HCT116 (cell line): ENCODE results near the gene TRIM69. TPM values are rescaled to one million over a fixed set of nuclear protein-coding genes. Genes with fewer than 3 reads are reported as not detected.
"Not testable (repeated sequence)": the region's sequence is repeated elsewhere in the genome, so short reads cannot be mapped to it uniquely, and the experiment has no call there.

Source experiments
- ATAC-seq: fragments of 200-7000 bp; cut with Tn5 transposase; 2 replicates; pipeline ENCODE4 v1.9.1; 2020; ENCODE audit warnings: mild to moderate bottlenecking, moderate library complexity
- Bru-seq: library from RNA; stranded (reverse); fragments of 400-500 nt; gene quantifications from one replicate; lab custom pipeline; 2021; lab: Mats Ljungman, UMichigan
- BruChase-seq, 2 experiments: library from RNA; stranded (reverse); fragments of 400-500 nt; gene quantifications; one replicate each; lab custom pipeline; 2021; lab: Mats Ljungman, UMichigan
- BruUV-seq: library from RNA; stranded (reverse); fragments of 400-500 nt; replicated peaks from 2 replicates; lab custom pipeline; 2021; lab: Mats Ljungman, UMichigan
- CTCF ChIA-PET: fragments of 300-600 bp; sonication (Branson Sonifier 250); formaldehyde crosslinking; loops from one replicate; lab custom pipeline; 2021; ENCODE audit warnings: antibody characterized with exemption; lab: Charles Lee
- POLR2A ChIA-PET: fragments of 300-600, 350-600 bp; sonication (Branson Sonifier 250); formaldehyde crosslinking; loops from one replicate; lab custom pipeline; 2021; ENCODE audit warnings: antibody characterized with exemption; lab: Charles Lee
- RAD21 ChIA-PET, 2 experiments: fragments of 300-600 bp; sonication (Branson Sonifier 250); formaldehyde crosslinking; loops; one replicate each; lab custom pipeline; 2023; ENCODE audit warnings: low total read pairs in 2 of 2; ENCODE audit not compliant: uncharacterized antibody in 2 of 2, unreplicated experiment in 2 of 2, low non-redundant PET in 1 of 2; lab: Charles Lee
- DNase-seq: peaks from one replicate; pipeline ENCODE4 v3.0.0-alpha.2; 2010; ENCODE audit warnings: low read depth, low spot score
- H2AFZ ChIP-seq: fragments of 200-600 bp; shearing (Covaris generic), sonication (generic); 2 replicates; pipeline ENCODE4 v1.6.1; 2017; ENCODE audit warnings: low read depth, mixed run types, mixed read lengths, antibody characterized with exemption, low read length; ENCODE audit not compliant: poor library complexity, severe bottlenecking
- H3K27ac ChIP-seq: 2 replicates; pipeline ENCODE4 v1.5.1; 2012; ENCODE audit warnings: low read depth, low read length
- H3K27me3 ChIP-seq: fragments of 200-600 bp; sonication (generic); 2 replicates; pipeline ENCODE4 v1.6.1; 2016; ENCODE audit warnings: mixed run types, low read length, mixed read lengths; ENCODE audit not compliant: insufficient read depth
- H3K36me3 ChIP-seq, 2 experiments: fragments of 200-500 bp in 1 of 2; fragments of 200-600 bp in 1 of 2; sonication (Bioruptor generic) in 1 of 2; sonication (generic) in 1 of 2; 2 replicates each; pipeline versions ENCODE4 v1.5.1 to v1.6.1; 2014 to 2016; ENCODE audit warnings: low read length in 2 of 2, inconsistent platforms in 1 of 2, mixed read lengths in 1 of 2, mixed run types in 1 of 2; ENCODE audit not compliant: insufficient read depth in 2 of 2, control insufficient read depth in 1 of 2
- H3K4me1 ChIP-seq, 2 experiments: fragments of 200-600 bp in 1 of 2; sonication (generic) in 1 of 2; 2 replicates each; pipeline versions ENCODE4 v1.5.1 to v1.6.1; 2012 to 2017; ENCODE audit warnings: low read length in 2 of 2, inconsistent platforms in 1 of 2, mild to moderate bottlenecking in 1 of 2, mixed read lengths in 1 of 2, mixed run types in 1 of 2, moderate library complexity in 1 of 2; ENCODE audit not compliant: insufficient read depth in 2 of 2, control insufficient read depth in 1 of 2
- H3K4me2 ChIP-seq: fragments of 200-600 bp; sonication (generic); 2 replicates; pipeline ENCODE4 v1.6.1; 2017; ENCODE audit warnings: mixed run types, low read length, mixed read lengths
- H3K4me3 ChIP-seq, 2 experiments: fragments of 200-600 bp in 1 of 2; sonication (generic) in 1 of 2; replicated peaks in 1 of 2; 2 replicates each; pipeline ENCODE4 v1.5.1; 2011 to 2016; ENCODE audit warnings: low read length in 2 of 2, control low read depth in 1 of 2, low read depth in 1 of 2, mild to moderate bottlenecking in 1 of 2, mixed read lengths in 1 of 2, mixed run types in 1 of 2
- H3K79me2 ChIP-seq: fragments of 200-600 bp; sonication (generic); 2 replicates; pipeline ENCODE4 v1.6.1; 2017; ENCODE audit warnings: mild to moderate bottlenecking, mixed run types, low read length, moderate library complexity, mixed read lengths; ENCODE audit not compliant: insufficient read depth
- H3K9ac ChIP-seq: fragments of 200-600 bp; sonication (generic); 2 replicates; pipeline ENCODE4 v1.6.1; 2016; ENCODE audit warnings: low read length, mixed read lengths
- H3K9me2 ChIP-seq: fragments of 200-600 bp; sonication (generic), shearing (Covaris generic); 2 replicates; pipeline ENCODE4 v1.6.1; 2017; ENCODE audit warnings: mixed run types, mild to moderate bottlenecking, moderate library complexity; ENCODE audit not compliant: insufficient read depth
- H3K9me3 ChIP-seq, 2 experiments: fragments of 200-500 bp in 1 of 2; fragments of 200-600 bp in 1 of 2; sonication (Bioruptor generic) in 1 of 2; sonication (generic) in 1 of 2; 2 replicates each; pipeline ENCODE4 v1.6.1; 2014 to 2017; ENCODE audit warnings: low read length in 2 of 2, mixed read lengths in 2 of 2, inconsistent platforms in 1 of 2, low read depth in 1 of 2, mild to moderate bottlenecking in 1 of 2, mixed run types in 1 of 2, moderate library complexity in 1 of 2; ENCODE audit not compliant: control insufficient read depth in 1 of 2, insufficient read depth in 1 of 2
- H4K20me1 ChIP-seq: fragments of 200-600 bp; sonication (generic), shearing (Covaris generic); 2 replicates; pipeline ENCODE4 v1.6.1; 2017; ENCODE audit warnings: mixed run types, mild to moderate bottlenecking, moderate library complexity; ENCODE audit not compliant: insufficient read depth
- ELF1 ChIP-seq: IDR thresholded peaks from 2 replicates; pipeline ENCODE4 v1.6.1; 2012; ENCODE audit warnings: low read depth, borderline replicate concordance
- POLR2AphosphoS5 ChIP-seq: IDR thresholded peaks from 2 replicates; pipeline ENCODE4 v1.6.1; 2011; ENCODE audit warnings: mild to moderate bottlenecking, low read depth, low read length, moderate library complexity
- YY1 ChIP-seq: IDR thresholded peaks from 2 replicates; pipeline ENCODE4 v1.6.1; 2011; ENCODE audit warnings: low read length, low read depth, moderate library complexity, mild to moderate bottlenecking; ENCODE audit not compliant: insufficient replicate concordance; ENCODE audit errors: extremely low read depth
- ZNF274 ChIP-seq: fragments of 200-500 bp; sonication (Bioruptor generic); IDR thresholded peaks from 2 replicates; pipeline ENCODE4 v1.6.1; 2014; ENCODE audit warnings: mild to moderate bottlenecking, low read depth, low read length, inconsistent platforms
- intact Hi-C: fragments of 100-400 bp; cut with micrococcal nuclease; formaldehyde crosslinking; loops from 2 replicates; pipeline ENCODE4 v1.10.0; 2022
- long read RNA-seq: library from polyadenylated mRNA; unstranded; transcript quantifications from one replicate; pipeline ENCODE4 v2.0.0, GENCODE V29; 2021; ENCODE audit not compliant: unreplicated experiment
- polyA plus RNA-seq: library from polyadenylated mRNA; unstranded; fragments of >200 nt; gene quantifications from 2 replicates; pipeline ENCODE4 v1.2.1, GENCODE V29; 2012; ENCODE audit warnings: missing spikeins
- total RNA-seq: library from RNA; stranded (reverse); gene quantifications from one replicate; pipeline ENCODE4 v1.2.1, GENCODE V29; 2021; ENCODE audit not compliant: unreplicated experiment

Gene TRIM69, protein sequence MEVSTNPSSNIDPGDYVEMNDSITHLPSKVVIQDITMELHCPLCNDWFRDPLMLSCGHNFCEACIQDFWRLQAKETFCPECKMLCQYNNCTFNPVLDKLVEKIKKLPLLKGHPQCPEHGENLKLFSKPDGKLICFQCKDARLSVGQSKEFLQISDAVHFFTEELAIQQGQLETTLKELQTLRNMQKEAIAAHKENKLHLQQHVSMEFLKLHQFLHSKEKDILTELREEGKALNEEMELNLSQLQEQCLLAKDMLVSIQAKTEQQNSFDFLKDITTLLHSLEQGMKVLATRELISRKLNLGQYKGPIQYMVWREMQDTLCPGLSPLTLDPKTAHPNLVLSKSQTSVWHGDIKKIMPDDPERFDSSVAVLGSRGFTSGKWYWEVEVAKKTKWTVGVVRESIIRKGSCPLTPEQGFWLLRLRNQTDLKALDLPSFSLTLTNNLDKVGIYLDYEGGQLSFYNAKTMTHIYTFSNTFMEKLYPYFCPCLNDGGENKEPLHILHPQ
- total RNA-seq: 13.0 TPM
- 11.3 and 15.9 TPM in 2 replicates for polyA plus RNA-seq
- Bru-seq, nascent RNA: percentile 37 among the genes with signal in this experiment
- percentile 43 among the genes with signal in this experiment for BruChase-seq, experiment 1, labeled RNA remaining after a 6-hour chase
- percentile 46 among the genes with signal in this experiment for BruChase-seq, experiment 2, labeled RNA remaining after a 2-hour chase
- long read RNA-seq, transcript TRIM69-207 (2 exons, 3,190 nt): major isoform, 9 of 12 reads
- long read RNA-seq, partial matches to known transcripts: 0 of 12 reads
- long read RNA-seq, other reads (novel, unspliced or antisense): 3 of 12 reads

DNA sequence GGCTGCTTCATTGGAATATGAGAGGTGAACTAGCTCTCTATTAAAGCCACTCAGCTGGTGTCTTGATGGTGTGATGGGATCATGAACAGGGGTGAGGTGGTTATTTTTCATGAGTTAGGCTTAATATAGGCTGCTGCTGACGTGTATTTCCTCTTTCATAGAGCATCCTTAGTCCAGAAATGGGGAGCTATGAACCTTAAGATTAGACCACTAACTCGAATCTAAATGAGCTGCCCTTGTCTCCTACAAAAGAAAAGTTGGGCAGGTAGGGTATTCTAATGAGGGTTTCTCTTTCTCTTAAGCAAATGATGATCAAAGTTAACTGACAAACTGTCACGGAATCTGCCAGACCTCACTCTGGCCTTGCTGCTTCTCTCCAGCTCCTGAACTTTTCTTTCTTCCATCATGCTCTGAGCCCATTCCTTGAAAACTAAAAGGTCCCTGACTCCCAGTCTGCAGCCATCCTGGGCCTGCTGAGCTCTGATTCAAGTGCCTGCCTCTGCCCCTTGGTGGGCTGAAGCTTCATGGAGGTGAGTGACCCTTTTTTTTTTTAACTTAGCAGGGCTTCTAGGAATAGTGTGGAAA is at the start of gene TRIM69:
Gene TRIM69 (plus strand): TSS at position 348 of the 585 bp plus-strand sequence. CDS start 177 bp downstream, at position 525.
- H2AFZ ChIP-seq: no peak within 1 kb of the TSS
- H3K4me1 ChIP-seq: no peaks in the 10 kb centered on the region
- CTCF ChIA-PET: interaction anchor here (0.7 to 4.0 kb wide), 10 partner anchors 9 to 157 kb away, joined by 3 to 39 read pairs (median 9); partner anchors contain the start of gene SPG11
- no peaks in the 10 kb centered on the region for H3K9me3 ChIP-seq
- H3K79me2 ChIP-seq: no peaks in the 10 kb centered on the region
- DNase-seq: no peak
- no peak within 1 kb of the TSS for H3K9ac ChIP-seq
- H3K9me2 ChIP-seq: no peaks in the 10 kb centered on the region
- peaks cover 0 to 4% of the 10 kb centered on the region in 2 experiments; a peak in 2 of 4 replicates for H3K36me3 ChIP-seq
- no peak within 1 kb of the TSS for H3K4me3 ChIP-seq
- H3K27ac ChIP-seq: no peak within 1 kb of the TSS
- H3K27me3 ChIP-seq: no peaks in the 10 kb centered on the region
- H3K4me2 ChIP-seq: no peak within 1 kb of the TSS
- ATAC-seq: no peak
- POLR2A ChIA-PET: interaction anchor here (0.9 to 3.8 kb wide), 5 partner anchors 8 to 73 kb away, joined by 3 to 28 read pairs (median 7); partner anchors contain the start of genes B2M, PATL2 and SPG11
- RAD21 ChIA-PET: interaction anchor here in 1 of 2 experiments (1.3 to 4.0 kb wide), 3 partner anchors 23 to 152 kb away, joined by 3 to 16 read pairs (median 6); partner anchors contain the start of gene SPG11
- no TSS peak for BruUV-seq
- TF ChIP-seq ELF1: no peak
- TF ChIP-seq YY1: no peak
- no peak for TF ChIP-seq POLR2AphosphoS5
- no peak for TF ChIP-seq ZNF274
- TF ChIP-seq, all 23 proteins: peak for 0
- intact Hi-C loops: no loop called here
- H4K20me1 ChIP-seq: no peaks in the 10 kb centered on the region

DNA sequence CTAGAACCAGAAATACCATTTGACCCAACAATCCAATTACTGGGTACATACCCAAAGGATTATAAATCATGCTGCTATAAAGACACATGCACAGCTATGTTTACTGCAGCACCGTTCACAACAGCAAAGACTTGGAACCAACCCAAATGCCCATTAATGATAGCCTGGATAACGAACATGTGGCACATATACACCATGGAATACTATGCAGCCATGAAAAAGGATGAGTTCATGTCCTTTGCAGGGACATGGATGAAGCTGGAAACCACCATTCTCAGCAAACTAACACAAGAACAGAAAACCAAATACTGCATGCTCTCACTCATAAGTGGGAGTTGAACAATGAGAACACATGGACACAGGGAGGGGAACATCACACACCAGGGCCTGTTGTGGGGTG is 47.0 kb upstream of the TRIM69 start:
- H2AFZ ChIP-seq, intact Hi-C loops, CTCF ChIA-PET, H3K36me3 ChIP-seq, H3K27me3 ChIP-seq, H3K79me2 ChIP-seq, H3K4me3 ChIP-seq, H3K4me1 ChIP-seq, RAD21 ChIA-PET, POLR2A ChIA-PET, DNase-seq, BruUV-seq, H4K20me1 ChIP-seq, H3K9me2 ChIP-seq, H3K9me3 ChIP-seq, H3K4me2 ChIP-seq, H3K9ac ChIP-seq, H3K27ac ChIP-seq, ATAC-seq: not testable (repeated sequence)

DNA sequence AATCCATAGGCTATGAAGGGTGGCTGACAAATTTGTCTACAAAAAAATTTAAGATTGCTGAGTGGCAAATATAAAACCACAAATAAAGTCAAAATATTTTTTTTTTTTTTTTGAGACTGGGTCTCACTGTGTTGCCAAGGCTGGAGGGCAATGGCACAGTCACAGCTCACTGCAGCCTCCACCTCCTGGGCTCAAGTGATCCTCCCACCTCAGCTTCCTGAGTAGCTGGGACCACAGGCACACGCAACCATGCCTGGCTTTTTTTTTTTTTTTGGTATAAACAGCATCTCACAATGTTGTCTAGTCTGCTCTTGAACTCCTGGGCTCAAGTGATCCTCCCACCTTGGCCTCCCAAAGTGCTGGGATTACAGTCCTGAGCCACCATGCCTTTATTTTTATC is 46.1 kb upstream of the TRIM69 start:
- H3K4me3 ChIP-seq, H3K27ac ChIP-seq, H2AFZ ChIP-seq, RAD21 ChIA-PET, H3K4me1 ChIP-seq, H3K36me3 ChIP-seq, H4K20me1 ChIP-seq, H3K27me3 ChIP-seq, H3K4me2 ChIP-seq, H3K9me2 ChIP-seq, H3K9ac ChIP-seq, DNase-seq, intact Hi-C loops, H3K79me2 ChIP-seq, H3K9me3 ChIP-seq, BruUV-seq, ATAC-seq: not testable (repeated sequence)
- ChIA-PET CTCF (interaction anchor here (1.2 kb wide), 1 partner anchor 23 kb away, joined by 3 read pairs; no protein-coding TSS in a partner anchor), POLR2A (interaction anchor here (1.0 kb wide), 1 partner anchor 37 kb away, joined by 3 read pairs; no protein-coding TSS in a partner anchor)
